ENCODE results near the gene CASTOR2. TPM values are rescaled to one million over a fixed set of nuclear protein-coding genes. Genes with fewer than 3 reads are reported as not detected.

CASTOR2 gene
- total and polyA plus RNA-seq, 2 of the 13 experiments (the other 11 are each of a cell fraction or from before 2014, with no cell fraction given) = 7.0 to 8.7 TPM

DNA sequence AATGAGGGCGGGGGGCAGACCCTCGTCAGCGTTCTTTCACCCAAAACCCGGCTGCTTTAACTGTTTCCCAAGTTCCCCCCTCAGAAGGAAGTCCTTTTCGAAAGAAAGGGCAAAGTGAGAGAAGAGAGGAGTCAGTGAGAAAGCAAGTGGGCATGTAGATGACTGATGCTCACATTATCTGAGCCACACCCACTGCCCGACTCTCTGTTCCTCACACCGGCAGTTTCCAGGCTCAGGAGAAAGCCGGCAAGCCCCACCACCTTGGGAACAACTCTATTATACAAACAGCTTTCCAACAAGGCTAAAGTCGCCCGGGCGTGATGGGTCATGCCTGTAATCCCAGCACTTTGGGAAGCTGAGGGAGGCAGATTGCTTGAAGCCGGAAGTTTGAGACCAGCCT, 86.0 kb downstream of the CASTOR2 start:
- ChIA-PET CTCF (ENCODE audit: low intra/inter-chr PET ratio, low total read pairs) (no interaction called here), POLR2A (no interaction called here)
- in situ Hi-C loops (cut with HindIII; ENCODE audit: extremely low pct_ligation_motif_present, low pct_unique_long_range_greater_than_20kb) (no loop called here), intact Hi-C loops (cut with micrococcal nuclease; ENCODE audit: unreplicated experiment) (no loop called here)
- Histone ChIP-seq H3K4me1 (ENCODE audit: insufficient read depth, low read length) (peaks cover 11% of the 10 kb centered on the region; the same call in 1 of the 2 replicates), H3K36me3 (replicated peaks in 1 of 2; ENCODE audit: control insufficient read depth in 1 of 2, insufficient read depth in 2 of 2, low read length in 2 of 2) (peaks cover 20 to 61% of the 10 kb centered on the region in 2 experiments; a peak in 4 of 5 replicates), H3K27ac (ENCODE audit: extremely low read length, insufficient read depth, low read length) (no peak overlapping the region), H3K4me3 (replicated peaks in 1 of 3; ENCODE audit: insufficient read depth in 1 of 3, low read depth in 2 of 3, low read length in 3 of 3) (no peak overlapping the region), H3K27me3 (ENCODE audit: control insufficient read depth in 1 of 2, insufficient read depth in 2 of 2, low read length in 2 of 2) (no peaks in the 10 kb centered on the region), H3K79me2 (ENCODE audit: insufficient read depth, low read length) (no peaks in the 10 kb centered on the region), H2AFZ (ENCODE audit: low read length) (no peak overlapping the region), H4K20me1 (ENCODE audit: insufficient read depth, low read length) (no peaks in the 10 kb centered on the region), H3K9ac (ENCODE audit: insufficient read depth, low read depth, low read length) (no peak overlapping the region), H3K9me3 (ENCODE audit: low read length) (no peaks in the 10 kb centered on the region), H3K4me2 (ENCODE audit: low read depth, low read length) (no peak overlapping the region)
- DNase-seq (ENCODE audit: low spot score) (no peak), ATAC-seq (no peak), FAIRE-seq (no peak)
- TF ChIP-seq, protein P1, sequence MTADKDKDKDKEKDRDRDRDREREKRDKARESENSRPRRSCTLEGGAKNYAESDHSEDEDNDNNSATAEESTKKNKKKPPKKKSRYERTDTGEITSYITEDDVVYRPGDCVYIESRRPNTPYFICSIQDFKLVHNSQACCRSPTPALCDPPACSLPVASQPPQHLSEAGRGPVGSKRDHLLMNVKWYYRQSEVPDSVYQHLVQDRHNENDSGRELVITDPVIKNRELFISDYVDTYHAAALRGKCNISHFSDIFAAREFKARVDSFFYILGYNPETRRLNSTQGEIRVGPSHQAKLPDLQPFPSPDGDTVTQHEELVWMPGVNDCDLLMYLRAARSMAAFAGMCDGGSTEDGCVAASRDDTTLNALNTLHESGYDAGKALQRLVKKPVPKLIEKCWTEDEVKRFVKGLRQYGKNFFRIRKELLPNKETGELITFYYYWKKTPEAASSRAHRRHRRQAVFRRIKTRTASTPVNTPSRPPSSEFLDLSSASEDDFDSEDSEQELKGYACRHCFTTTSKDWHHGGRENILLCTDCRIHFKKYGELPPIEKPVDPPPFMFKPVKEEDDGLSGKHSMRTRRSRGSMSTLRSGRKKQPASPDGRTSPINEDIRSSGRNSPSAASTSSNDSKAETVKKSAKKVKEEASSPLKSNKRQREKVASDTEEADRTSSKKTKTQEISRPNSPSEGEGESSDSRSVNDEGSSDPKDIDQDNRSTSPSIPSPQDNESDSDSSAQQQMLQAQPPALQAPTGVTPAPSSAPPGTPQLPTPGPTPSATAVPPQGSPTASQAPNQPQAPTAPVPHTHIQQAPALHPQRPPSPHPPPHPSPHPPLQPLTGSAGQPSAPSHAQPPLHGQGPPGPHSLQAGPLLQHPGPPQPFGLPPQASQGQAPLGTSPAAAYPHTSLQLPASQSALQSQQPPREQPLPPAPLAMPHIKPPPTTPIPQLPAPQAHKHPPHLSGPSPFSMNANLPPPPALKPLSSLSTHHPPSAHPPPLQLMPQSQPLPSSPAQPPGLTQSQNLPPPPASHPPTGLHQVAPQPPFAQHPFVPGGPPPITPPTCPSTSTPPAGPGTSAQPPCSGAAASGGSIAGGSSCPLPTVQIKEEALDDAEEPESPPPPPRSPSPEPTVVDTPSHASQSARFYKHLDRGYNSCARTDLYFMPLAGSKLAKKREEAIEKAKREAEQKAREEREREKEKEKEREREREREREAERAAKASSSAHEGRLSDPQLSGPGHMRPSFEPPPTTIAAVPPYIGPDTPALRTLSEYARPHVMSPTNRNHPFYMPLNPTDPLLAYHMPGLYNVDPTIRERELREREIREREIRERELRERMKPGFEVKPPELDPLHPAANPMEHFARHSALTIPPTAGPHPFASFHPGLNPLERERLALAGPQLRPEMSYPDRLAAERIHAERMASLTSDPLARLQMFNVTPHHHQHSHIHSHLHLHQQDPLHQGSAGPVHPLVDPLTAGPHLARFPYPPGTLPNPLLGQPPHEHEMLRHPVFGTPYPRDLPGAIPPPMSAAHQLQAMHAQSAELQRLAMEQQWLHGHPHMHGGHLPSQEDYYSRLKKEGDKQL (CRISPR knock-in tag; IDR thresholded peaks at IDR 0.05; ENCODE audit: low read depth) = no peak
- TF ChIP-seq ZFY (CRISPR knock-in tag; IDR thresholded peaks at IDR 0.05) (no peak), KLF9 (CRISPR knock-in tag; IDR thresholded peaks at IDR 0.05; ENCODE audit: low read depth) (no peak), KAT7 (CRISPR knock-in tag; IDR thresholded peaks at IDR 0.05; ENCODE audit: borderline replicate concordance) (no peak), PCBP1 (IDR thresholded peaks at IDR 0.05; ENCODE audit: borderline replicate concordance, low read depth, low read length) (no peak), SMARCE1 (IDR thresholded peaks at IDR 0.05; ENCODE audit: borderline replicate concordance) (no peak), NFATC3 (CRISPR knock-in tag; IDR thresholded peaks at IDR 0.05) (no peak), POLR2AphosphoS5 (IDR thresholded peaks at IDR 0.05; ENCODE audit: low read depth, low read length) (no peak), RFX5 (IDR thresholded peaks at IDR 0.05; ENCODE audit: low read depth, low read length) (no peak), GLI4 (CRISPR knock-in tag; IDR thresholded peaks at IDR 0.05; ENCODE audit: borderline replicate concordance) (no peak), ZSCAN9 (CRISPR knock-in tag; IDR thresholded peaks at IDR 0.05; ENCODE audit: borderline replicate concordance) (no peak)
- TF ChIP-seq, protein P2, sequence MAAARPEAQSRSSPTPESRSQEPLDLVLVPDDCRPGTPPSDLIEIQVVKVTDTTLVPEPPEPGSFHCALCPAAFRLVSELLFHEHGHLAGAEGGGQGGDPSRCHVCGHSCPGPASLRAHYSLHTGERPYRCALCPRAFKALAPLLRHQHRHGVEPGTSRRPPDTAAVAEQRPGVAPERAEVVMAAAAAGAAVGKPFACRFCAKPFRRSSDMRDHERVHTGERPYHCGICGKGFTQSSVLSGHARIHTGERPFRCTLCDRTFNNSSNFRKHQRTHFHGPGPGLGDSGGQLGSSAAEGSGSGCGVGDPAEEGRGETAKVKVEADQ (CRISPR knock-in tag; IDR thresholded peaks at IDR 0.05; ENCODE audit: borderline replicate concordance) = no peak
- TF ChIP-seq, protein P3, sequence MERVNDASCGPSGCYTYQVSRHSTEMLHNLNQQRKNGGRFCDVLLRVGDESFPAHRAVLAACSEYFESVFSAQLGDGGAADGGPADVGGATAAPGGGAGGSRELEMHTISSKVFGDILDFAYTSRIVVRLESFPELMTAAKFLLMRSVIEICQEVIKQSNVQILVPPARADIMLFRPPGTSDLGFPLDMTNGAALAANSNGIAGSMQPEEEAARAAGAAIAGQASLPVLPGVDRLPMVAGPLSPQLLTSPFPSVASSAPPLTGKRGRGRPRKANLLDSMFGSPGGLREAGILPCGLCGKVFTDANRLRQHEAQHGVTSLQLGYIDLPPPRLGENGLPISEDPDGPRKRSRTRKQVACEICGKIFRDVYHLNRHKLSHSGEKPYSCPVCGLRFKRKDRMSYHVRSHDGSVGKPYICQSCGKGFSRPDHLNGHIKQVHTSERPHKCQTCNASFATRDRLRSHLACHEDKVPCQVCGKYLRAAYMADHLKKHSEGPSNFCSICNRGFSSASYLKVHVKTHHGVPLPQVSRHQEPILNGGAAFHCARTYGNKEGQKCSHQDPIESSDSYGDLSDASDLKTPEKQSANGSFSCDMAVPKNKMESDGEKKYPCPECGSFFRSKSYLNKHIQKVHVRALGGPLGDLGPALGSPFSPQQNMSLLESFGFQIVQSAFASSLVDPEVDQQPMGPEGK (CRISPR knock-in tag; IDR thresholded peaks at IDR 0.05) = no peak
- TF ChIP-seq, protein P4, sequence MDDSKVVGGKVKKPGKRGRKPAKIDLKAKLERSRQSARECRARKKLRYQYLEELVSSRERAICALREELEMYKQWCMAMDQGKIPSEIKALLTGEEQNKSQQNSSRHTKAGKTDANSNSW (CRISPR knock-in tag; IDR thresholded peaks at IDR 0.05; ENCODE audit: borderline replicate concordance) = no peak
- TF ChIP-seq, protein P5, sequence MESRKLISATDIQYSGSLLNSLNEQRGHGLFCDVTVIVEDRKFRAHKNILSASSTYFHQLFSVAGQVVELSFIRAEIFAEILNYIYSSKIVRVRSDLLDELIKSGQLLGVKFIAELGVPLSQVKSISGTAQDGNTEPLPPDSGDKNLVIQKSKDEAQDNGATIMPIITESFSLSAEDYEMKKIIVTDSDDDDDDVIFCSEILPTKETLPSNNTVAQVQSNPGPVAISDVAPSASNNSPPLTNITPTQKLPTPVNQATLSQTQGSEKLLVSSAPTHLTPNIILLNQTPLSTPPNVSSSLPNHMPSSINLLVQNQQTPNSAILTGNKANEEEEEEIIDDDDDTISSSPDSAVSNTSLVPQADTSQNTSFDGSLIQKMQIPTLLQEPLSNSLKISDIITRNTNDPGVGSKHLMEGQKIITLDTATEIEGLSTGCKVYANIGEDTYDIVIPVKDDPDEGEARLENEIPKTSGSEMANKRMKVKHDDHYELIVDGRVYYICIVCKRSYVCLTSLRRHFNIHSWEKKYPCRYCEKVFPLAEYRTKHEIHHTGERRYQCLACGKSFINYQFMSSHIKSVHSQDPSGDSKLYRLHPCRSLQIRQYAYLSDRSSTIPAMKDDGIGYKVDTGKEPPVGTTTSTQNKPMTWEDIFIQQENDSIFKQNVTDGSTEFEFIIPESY (CRISPR knock-in tag; IDR thresholded peaks at IDR 0.05) = no peak
- WGBS (ENCODE audit: low lambda C conversion rate) = over 99% methylated on average over 12 of the region's 12 CpGs
- BruUV-seq (replicated peaks) = no TSS peak

Measured in HepG2 (cell line).